SK-N-SH (cell line): ENCODE results near the gene LCA5L.

Source experiments
- CTCF ChIP-seq: fragments of 200-600 bp; sonication (generic); IDR thresholded peaks from 2 replicates; pipeline ENCODE4 v1.6.1; 2017; ENCODE audit warnings: antibody characterized with exemption, mild to moderate bottlenecking, moderate library complexity
- ELF1 ChIP-seq: IDR thresholded peaks from 2 replicates; pipeline ENCODE4 v1.4.0; 2012
- POLR2AphosphoS5 ChIP-seq: IDR thresholded peaks from 2 replicates; pipeline ENCODE4 v1.6.1; 2012; ENCODE audit warnings: low read depth, low read length
- RAD21 ChIP-seq: IDR thresholded peaks from 2 replicates; pipeline ENCODE4 v1.6.1; 2012; ENCODE audit warnings: mild to moderate bottlenecking, low read length
- SIN3A ChIP-seq: IDR thresholded peaks from 2 replicates; pipeline ENCODE4 v1.6.1; 2012; ENCODE audit warnings: low read depth, mild to moderate bottlenecking, low read length, moderate library complexity, borderline replicate concordance
- TEAD4 ChIP-seq: IDR thresholded peaks from 2 replicates; pipeline ENCODE4 v1.4.0; 2012; ENCODE audit warnings: mild to moderate bottlenecking, borderline replicate concordance; ENCODE audit not compliant: insufficient read depth

GRCh38 chr21:39474611-39475010 is 29.0 kb upstream of the LCA5L start:
- TF ChIP-seq TEAD4: no peak
- no peak for TF ChIP-seq RAD21
- TF ChIP-seq ELF1: no peak
- no peak for TF ChIP-seq POLR2AphosphoS5
- TF ChIP-seq SIN3A: no peak
- TF ChIP-seq CTCF: no peak
